Cardiac fibroblast (primary cell): ENCODE measurements around the gene SPATA6L.

Experiments
- DNase-seq, 2 donors: peaks; one replicate each; pipeline versions ENCODE4 v3.0.0 to v3.0.0-alpha.2; 2010; ENCODE audit warnings: low read depth in 2 of 2
- H3K4me3 ChIP-seq, 2 donors: replicated peaks in 1 of 2; 1 replicate in 1 of 2; 2 replicates in 1 of 2; pipeline ENCODE4 v1.5.1; 2011; ENCODE audit warnings: low read depth in 2 of 2, low read length in 2 of 2, mild to moderate bottlenecking in 2 of 2, moderate library complexity in 1 of 2
- CTCF ChIP-seq: IDR thresholded peaks from one replicate; pipeline ENCODE4 v1.5.1; 2011; ENCODE audit warnings: low read depth, mild to moderate bottlenecking, low read length, inconsistent platforms

Gene SPATA6L

GRCh38 chr9:4666042-4666699, at the start of gene SPATA6L:
TSS of gene SPATA6L (minus strand) at chr9:4666480. CDS start at chr9:4666250, 230 bp downstream.
- no peak for TF ChIP-seq CTCF
- H3K4me3 ChIP-seq: peak within 1 kb of the TSS; percentile 48 to 56
- peak; percentile 54 to 67 for DNase-seq

GRCh38 chr9:4714266-4715016, 48.2 kb upstream of the SPATA6L start:
- no peak overlapping the region for H3K4me3 ChIP-seq
- DNase-seq: peak; percentile 3 to 13
- no peak for TF ChIP-seq CTCF

- DNase-seq: no peak
- TF ChIP-seq CTCF: no peak
- H3K4me3 ChIP-seq: no peak overlapping the region
Measured at GRCh38 chr9:4713849-4714248, 47.6 kb upstream of the SPATA6L start.

- no peak overlapping the region for H3K4me3 ChIP-seq
- DNase-seq: no peak
- no peak for TF ChIP-seq CTCF
Measured at GRCh38 chr9:4709380-4709779, 43.1 kb upstream of the SPATA6L start.

- no peak for TF ChIP-seq CTCF
- DNase-seq: no peak
- H3K4me3 ChIP-seq: no peak overlapping the region
Measured at GRCh38 chr9:4706971-4707622, 40.8 kb upstream of the SPATA6L start.

GRCh38 chr9:4706021-4706420, 39.7 kb upstream of the SPATA6L start:
- no peak overlapping the region for H3K4me3 ChIP-seq
- no peak for TF ChIP-seq CTCF

More at GRCh38 chr9:4706021-4706420, 39.7 kb upstream of the SPATA6L start:
- no peak for DNase-seq
